ENCODE measurements around the gene CYSRT1.

The CYSRT1 gene

GRCh38 chr9:137227054-137227852 lies 2.3 kb downstream of the CYSRT1 start, which contains the start of gene RNF224:
TSS of gene RNF224 (plus strand) at chr9:137227502. CDS start at chr9:137228336, 834 bp downstream.
- DNase-seq: peak; percentile 98

DNA sequence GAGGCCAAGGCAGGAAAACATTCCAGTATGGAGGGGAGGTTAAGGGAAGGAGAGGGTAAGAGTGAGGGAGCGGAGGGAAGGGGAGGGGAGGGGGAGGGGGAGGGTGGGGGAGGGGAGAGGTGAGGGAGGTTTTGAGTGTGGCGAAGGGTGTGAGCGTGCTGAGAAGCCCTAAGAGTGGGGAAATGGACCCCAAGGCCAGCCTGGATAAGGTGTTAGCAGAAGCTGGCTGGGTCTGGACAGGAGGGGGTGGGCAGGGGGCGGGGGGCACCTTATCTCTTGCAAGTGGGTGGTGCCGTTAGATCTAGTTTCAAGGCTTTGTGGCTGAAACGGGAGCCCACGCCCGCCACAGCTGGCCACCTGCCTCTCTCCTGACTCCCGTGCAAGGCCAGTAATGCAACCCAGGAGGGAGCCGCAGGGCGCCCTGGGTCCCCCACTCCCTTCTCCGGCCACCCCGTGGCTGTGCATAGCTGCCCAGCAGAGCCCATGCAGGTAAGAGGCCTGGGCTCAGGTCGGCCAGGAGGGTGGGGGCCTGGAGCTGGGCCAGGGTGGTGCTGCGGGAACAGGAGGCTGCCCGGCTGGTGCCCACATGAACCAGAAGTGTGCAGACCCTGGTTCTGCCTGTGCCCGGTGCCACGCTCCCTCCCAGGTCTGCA lies 3.0 kb downstream of the CYSRT1 start:
- DNase-seq: no peak

- DNase-seq: no peak
These were observed 3.6 kb downstream of the CYSRT1 start for GRCh38 chr9:137228506-137228967.

DNA sequence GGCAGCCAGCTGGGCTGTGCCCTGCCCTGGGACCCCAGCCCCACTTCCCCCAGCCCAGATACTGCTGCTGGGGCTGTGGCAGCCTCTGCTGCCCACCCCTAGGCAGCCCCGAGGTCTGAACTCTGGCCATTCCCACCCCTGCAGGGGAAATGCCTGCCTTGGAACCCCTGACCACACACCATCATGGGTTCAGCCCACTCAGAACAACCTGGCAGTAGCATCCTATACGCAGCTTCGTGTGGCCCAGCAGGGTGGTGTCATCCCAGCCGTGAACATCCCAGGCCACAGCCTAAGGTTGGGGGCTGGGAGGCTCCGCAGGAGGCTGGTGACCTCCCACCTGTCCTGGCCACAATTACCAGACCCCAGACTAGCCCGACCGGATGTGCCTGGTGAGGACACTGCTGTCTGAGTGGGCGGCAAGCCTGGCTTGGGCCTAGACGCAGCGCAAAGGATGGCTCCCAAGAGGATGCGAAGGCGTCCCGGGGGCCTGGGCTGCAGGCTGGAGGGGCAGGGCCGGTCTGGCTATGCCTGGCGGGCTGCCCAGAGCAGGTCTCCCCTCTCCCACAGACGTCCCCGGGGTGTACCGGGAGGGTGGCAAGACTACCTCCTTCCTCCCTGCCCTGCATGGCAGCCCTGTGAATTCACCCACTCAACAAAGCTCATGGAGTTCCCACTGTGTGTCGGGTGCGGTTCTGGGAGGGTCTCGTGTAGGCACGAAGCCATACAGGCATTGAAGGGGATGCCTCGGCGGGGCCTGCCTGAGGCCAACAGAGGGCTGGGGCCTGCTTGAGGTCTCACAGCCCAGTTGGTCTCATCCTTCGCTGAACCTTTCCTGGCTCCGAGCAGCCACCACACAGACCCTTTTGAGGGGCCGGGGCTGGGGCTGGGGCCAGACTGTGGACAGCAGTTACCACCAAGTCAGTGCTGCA lies 4.3 kb downstream of the CYSRT1 start:
- DNase-seq: no peak

- DNase-seq: no peak
These were observed 5.1 kb downstream of the CYSRT1 start for GRCh38 chr9:137229903-137230704.

GRCh38 chr9:137230705-137231371 lies 5.9 kb downstream of the CYSRT1 start, which contains the start of gene SLC34A3:
TSS of gene SLC34A3 (plus strand) at chr9:137230901. CDS start at chr9:137231703, 802 bp downstream.
- no peak for DNase-seq

GRCh38 chr9:137231372-137232039 lies 6.5 kb downstream of the CYSRT1 start:
- no peak for DNase-seq

DNA sequence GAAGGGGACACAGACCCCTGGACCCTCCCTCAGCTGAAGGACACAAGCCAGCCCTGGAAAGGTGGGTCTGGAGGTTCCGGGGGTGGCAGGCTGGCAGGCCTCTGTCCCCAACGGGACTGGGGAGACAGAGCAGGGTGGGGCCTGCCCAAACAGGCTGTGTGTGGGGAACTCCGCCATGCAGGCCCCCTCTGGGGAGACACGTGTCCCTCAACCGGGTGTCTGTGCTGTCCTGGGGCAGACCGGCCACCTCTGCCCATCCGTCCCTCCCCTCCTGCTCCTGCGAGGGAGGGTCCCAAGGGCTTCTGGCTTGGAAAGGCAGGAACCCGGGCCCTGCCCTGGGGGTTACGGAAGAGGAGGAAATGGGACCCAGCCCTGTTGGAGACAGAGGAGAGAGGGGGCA lies 7.1 kb downstream of the CYSRT1 start:
- no peak for DNase-seq

DNA sequence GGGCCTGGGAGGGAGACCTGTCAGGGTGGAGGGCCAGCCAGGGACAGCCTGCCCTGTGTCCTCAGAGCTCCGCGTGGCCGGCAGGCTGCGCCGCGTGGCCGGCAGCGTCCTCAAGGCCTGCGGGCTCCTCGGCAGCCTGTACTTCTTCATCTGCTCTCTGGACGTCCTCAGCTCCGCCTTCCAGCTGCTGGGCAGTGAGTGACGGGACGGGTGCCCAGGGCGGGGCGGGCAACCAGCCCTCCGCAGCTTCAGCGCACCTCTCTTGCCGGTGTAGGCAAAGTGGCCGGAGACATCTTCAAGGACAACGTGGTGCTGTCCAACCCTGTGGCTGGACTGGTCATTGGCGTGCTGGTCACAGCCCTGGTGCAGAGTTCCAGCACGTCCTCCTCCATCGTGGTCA lies 7.5 kb downstream of the CYSRT1 start:
- DNase-seq: no peak

- DNase-seq: no peak
These were observed 8.4 kb downstream of the CYSRT1 start for GRCh38 chr9:137233143-137233980.

DNA sequence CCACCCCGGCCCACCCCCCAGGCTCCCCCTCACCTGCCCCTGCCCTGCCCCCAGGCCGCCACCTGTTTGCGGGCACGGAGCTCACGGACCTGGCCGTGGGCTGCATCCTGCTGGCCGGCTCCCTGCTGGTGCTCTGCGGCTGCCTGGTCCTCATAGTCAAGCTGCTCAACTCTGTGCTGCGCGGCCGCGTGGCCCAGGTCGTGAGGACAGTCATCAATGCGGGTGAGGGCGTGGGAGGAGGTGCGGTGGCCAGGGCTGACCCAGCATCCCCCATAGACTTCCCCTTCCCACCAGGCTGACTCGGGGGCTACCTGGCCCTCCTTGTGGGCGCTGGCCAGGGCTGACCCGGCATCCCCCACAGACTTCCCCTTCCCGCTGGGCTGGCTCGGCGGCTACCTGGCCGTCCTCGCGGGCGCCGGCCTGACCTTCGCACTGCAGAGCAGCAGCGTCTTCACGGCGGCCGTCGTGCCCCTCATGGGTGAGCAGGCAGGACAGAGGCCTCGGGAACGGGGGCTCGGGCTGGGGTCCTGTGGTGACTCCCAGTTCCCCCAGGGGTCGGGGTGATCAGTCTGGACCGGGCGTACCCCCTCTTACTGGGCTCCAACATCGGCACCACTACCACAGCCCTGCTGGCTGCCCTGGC lies 9.2 kb downstream of the CYSRT1 start:
- DNase-seq: no peak

- no peak for DNase-seq
These were observed 9.9 kb downstream of the CYSRT1 start for GRCh38 chr9:137234758-137235423.

DNA sequence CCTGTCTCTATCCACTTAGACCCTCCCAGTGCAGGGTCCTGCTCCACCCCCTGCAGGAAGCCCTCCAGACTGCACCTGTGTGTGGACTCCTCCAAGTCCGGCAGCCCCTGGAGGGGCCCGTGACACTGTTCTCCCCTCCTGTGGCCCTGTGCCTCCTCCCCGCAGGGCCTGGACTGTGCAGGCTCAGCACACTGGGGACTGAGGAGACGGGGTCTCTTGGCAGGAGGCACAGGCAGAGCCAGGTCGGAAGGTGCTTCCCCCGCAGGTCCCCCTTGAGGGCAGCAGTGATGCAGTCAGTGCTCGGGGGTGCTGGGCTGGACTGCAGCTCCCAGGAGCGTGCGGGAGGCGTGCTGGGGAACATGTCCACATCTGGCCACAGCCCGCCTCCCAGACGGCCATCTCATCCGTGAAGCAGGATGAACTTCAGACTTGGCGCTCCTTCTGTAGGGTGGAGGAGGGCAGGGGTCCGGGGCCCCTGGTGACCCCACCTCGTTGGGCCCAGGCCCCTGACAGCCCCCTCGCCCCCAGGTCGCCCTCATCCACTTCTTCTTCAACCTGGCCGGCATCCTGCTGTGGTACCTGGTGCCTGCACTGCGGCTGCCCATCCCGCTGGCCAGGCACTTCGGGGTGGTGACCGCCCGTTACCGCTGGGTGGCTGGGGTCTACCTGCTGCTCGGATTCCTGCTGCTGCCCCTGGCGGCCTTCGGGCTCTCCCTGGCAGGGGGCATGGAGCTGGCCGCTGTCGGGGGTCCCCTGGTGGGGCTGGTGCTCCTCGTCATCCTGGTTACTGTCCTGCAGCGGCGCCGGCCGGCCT lies 10.7 kb downstream of the CYSRT1 start:
- DNase-seq: no peak

DNA sequence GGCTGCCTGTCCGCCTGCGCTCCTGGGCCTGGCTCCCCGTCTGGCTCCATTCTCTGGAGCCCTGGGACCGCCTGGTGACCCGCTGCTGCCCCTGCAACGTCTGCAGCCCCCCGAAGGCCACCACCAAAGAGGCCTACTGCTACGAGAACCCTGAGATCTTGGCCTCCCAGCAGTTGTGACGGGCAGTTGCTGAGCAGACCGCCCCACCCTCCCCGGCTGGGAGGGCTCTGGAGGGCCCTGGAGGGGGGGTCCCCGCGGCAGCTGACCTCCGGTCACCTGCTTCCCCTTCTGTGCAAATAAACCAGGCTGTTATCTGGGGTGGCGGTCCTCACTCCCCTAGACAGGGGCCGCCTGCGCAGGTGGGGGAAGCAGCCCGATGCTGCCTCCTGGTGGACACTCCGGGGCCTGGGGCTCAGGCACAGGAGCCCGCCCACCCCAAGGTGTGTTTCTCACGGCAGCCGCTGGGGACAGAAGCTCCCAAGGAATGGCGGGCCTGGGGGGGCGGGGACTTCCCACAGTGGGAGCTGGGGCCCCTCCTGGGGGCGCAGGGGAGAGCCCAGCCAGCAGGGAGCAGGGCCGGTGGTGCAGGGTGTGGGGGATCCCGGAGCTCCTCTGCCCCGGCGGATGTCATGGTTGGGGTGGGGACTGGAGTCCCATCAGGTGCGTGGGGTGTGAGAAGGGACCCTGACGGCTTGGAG lies 11.4 kb downstream of the CYSRT1 start:
- DNase-seq: peak; percentile 100

GRCh38 chr9:137236936-137237421 lies 12.0 kb downstream of the CYSRT1 start:
- DNase-seq: no peak

GRCh38 chr9:137237759-137238726 lies 13.1 kb downstream of the CYSRT1 start:
- no peak for DNase-seq
